HG03342 (cell line): ENCODE results near the gene VSIG10L.

Source experiments
- ATAC-seq: cut with Tn5 transposase; IDR thresholded peaks from one replicate; pipeline ENCODE4 v1.9.1; 2021; ENCODE audit warnings: mild to moderate bottlenecking, moderate library complexity; ENCODE audit not compliant: unreplicated experiment

VSIG10L gene

GRCh38 chr19:51341976-51342580 is at the start of gene VSIG10L:
VSIG10L (minus strand) TSS chr19:51342139; CDS start chr19:51342124, 15 bp downstream.
- no peak for ATAC-seq

- ATAC-seq: no peak
These were observed 49.2 kb upstream of the VSIG10L start for GRCh38 chr19:51391073-51391611.

GRCh38 chr19:51389143-51389542 is 47.2 kb upstream of the VSIG10L start:
- ATAC-seq: no peak

- no peak for ATAC-seq
These were observed 46.0 kb upstream of the VSIG10L start, which contains the start of gene LIM2 for GRCh38 chr19:51387924-51388389. LIM2 (minus strand) TSS chr19:51387974; CDS start chr19:51387443, 531 bp downstream.

- no peak for ATAC-seq
These were observed 45.1 kb upstream of the VSIG10L start for GRCh38 chr19:51386882-51387520.

GRCh38 chr19:51382004-51382403 is 40.1 kb upstream of the VSIG10L start:
- no peak for ATAC-seq

- ATAC-seq: no peak
These were observed 38.4 kb upstream of the VSIG10L start for GRCh38 chr19:51380379-51380778.

GRCh38 chr19:51377422-51377821 is 35.5 kb upstream of the VSIG10L start:
- ATAC-seq: no peak

- ATAC-seq: no peak
These were observed 33.7 kb upstream of the VSIG10L start for GRCh38 chr19:51375504-51376221.

- no peak for ATAC-seq
These were observed 30.9 kb upstream of the VSIG10L start, which contains the start of gene NKG7 for GRCh38 chr19:51372649-51373504. NKG7 (minus strand) TSS chr19:51372654; CDS start chr19:51372535, 119 bp downstream.

GRCh38 chr19:51372021-51372648 is 30.2 kb upstream of the VSIG10L start:
- ATAC-seq: no peak

GRCh38 chr19:51371186-51371690 is 29.3 kb upstream of the VSIG10L start:
- no peak for ATAC-seq

- no peak for ATAC-seq
These were observed 28.3 kb upstream of the VSIG10L start for GRCh38 chr19:51370230-51370629.

GRCh38 chr19:51368366-51369282 is 26.7 kb upstream of the VSIG10L start, which contains the start of gene CLDND2:
CLDND2 (minus strand) TSS chr19:51369003; CDS start chr19:51368577, 426 bp downstream.
- ATAC-seq: no peak

- peak; percentile 67 for ATAC-seq
These were observed 25.8 kb upstream of the VSIG10L start for GRCh38 chr19:51367565-51368365.

- ATAC-seq: no peak
These were observed 25.3 kb upstream of the VSIG10L start for GRCh38 chr19:51367255-51367564.

- ATAC-seq: peak; percentile 46
These were observed 24.7 kb upstream of the VSIG10L start for GRCh38 chr19:51366389-51367254.
